K562 (cell line): ENCODE data around the gene CD276. TPM values are rescaled to one million over a fixed set of nuclear protein-coding genes. Genes with fewer than 3 reads are reported as not detected.

Experiments
- ATAC-seq: fragments of 200-7000 bp; cut with Tn5 transposase; 3 replicates; pipeline ENCODE4 v1.9.1; 2020; ENCODE audit warnings: moderate library complexity
- BruUV-seq: library from RNA; stranded (reverse); fragments of 400-500 nt; replicated peaks from 2 replicates; lab custom pipeline; 2021; lab: Mats Ljungman, UMichigan
- CTCF ChIA-PET: fragments of 300-600 bp; formaldehyde crosslinking; extraction: SDS; loops from one replicate; lab custom pipeline; 2021; ENCODE audit warnings: low intra/inter-chr PET ratio; lab: Yijun Ruan, JAX
- POLR2A ChIA-PET: fragments of 300-600, 350-650 bp; sonication (Branson Sonifier 250); formaldehyde crosslinking; extraction: SDS; loops from one replicate; lab custom pipeline; 2021; ENCODE audit warnings: antibody characterized with exemption, inconsistent platforms; lab: Yijun Ruan, JAX
- DNase-seq, 4 experiments: peaks; one replicate each; pipeline versions ENCODE4 v3.0.0 to v3.0.0-alpha.2; 2011 to 2018; ENCODE audit warnings: low spot score in 3 of 4, mixed read lengths in 3 of 4; ENCODE audit errors: extremely low read depth in 1 of 4
- FAIRE-seq: peaks from 2 replicates; lab custom pipeline; 2011; peaks lifted over from hg19 to GRCh38; lab: Jason Lieb, UNC
- H2AFZ ChIP-seq: 2 replicates; pipeline ENCODE4 v1.6.0; 2011; ENCODE audit warnings: low read depth, low read length, control low read depth, inconsistent platforms
- H3K27ac ChIP-seq: fragments of 200-600 bp; 3 replicates; pipeline ENCODE4 v1.8.0; 2011; ENCODE audit warnings: low read depth, mild to moderate bottlenecking, control low read depth, inconsistent platforms, low read length, moderate library complexity, mixed read lengths; ENCODE audit errors: extremely low read depth
- H3K27me3 ChIP-seq, 2 experiments: fragments of 300-600 bp in 1 of 2; 2 replicates in 1 of 2; 3 replicates in 1 of 2; pipeline versions ENCODE4 v1.6.0 to v1.8.0; 2011; ENCODE audit warnings: inconsistent platforms in 2 of 2, low read length in 2 of 2, mild to moderate bottlenecking in 1 of 2, mixed read lengths in 1 of 2, moderate library complexity in 1 of 2; ENCODE audit not compliant: control insufficient read depth in 2 of 2, insufficient read depth in 2 of 2
- H3K36me3 ChIP-seq: fragments of 300-600 bp; 3 replicates; pipeline ENCODE4 v1.8.0; 2011; ENCODE audit warnings: mild to moderate bottlenecking, low read length, inconsistent platforms; ENCODE audit not compliant: control insufficient read depth, insufficient read depth
- H3K4me1 ChIP-seq, 2 experiments: fragments of 200-600 bp in 1 of 2; replicated peaks in 1 of 2; 2 replicates in 1 of 2; 3 replicates in 1 of 2; pipeline versions ENCODE4 v1.5.1 to v1.8.0; 2011; ENCODE audit warnings: inconsistent platforms in 2 of 2, low read length in 2 of 2, mild to moderate bottlenecking in 1 of 2, mixed read lengths in 1 of 2, moderate library complexity in 1 of 2; ENCODE audit not compliant: control insufficient read depth in 2 of 2, insufficient read depth in 2 of 2
- H3K4me2 ChIP-seq: 2 replicates; pipeline ENCODE4 v1.6.1; 2011; ENCODE audit warnings: low read length, control low read depth, inconsistent platforms, mixed read lengths; ENCODE audit not compliant: insufficient read depth
- H3K4me3 ChIP-seq: fragments of 200-600 bp; sonication (generic), shearing (Covaris generic); 2 replicates; pipeline ENCODE4 v1.5.1; 2016; ENCODE audit warnings: control low read depth, inconsistent platforms
- H3K79me2 ChIP-seq: fragments of 200-600 bp; 3 replicates; pipeline ENCODE4 v1.8.0; 2011; ENCODE audit warnings: low read length, inconsistent platforms; ENCODE audit not compliant: control insufficient read depth, insufficient read depth
- H3K9ac ChIP-seq, 2 experiments: 2 replicates each; pipeline versions ENCODE4 v1.6.0 to v1.6.1; 2011; ENCODE audit warnings: low read depth in 2 of 2, low read length in 2 of 2, control low read depth in 1 of 2, inconsistent platforms in 1 of 2, mild to moderate bottlenecking in 1 of 2, mixed read lengths in 1 of 2; ENCODE audit not compliant: insufficient read depth in 1 of 2
- H3K9me1 ChIP-seq: one replicate; pipeline ENCODE4 v1.6.0; 2011; ENCODE audit warnings: inconsistent platforms, mild to moderate bottlenecking, low read length, moderate library complexity; ENCODE audit not compliant: control insufficient read depth, insufficient read depth
- H3K9me3 ChIP-seq: replicated peaks from 2 replicates; pipeline ENCODE4 v1.5.1; 2011; ENCODE audit warnings: low read depth, low read length, inconsistent platforms; ENCODE audit not compliant: control insufficient read depth, insufficient read depth
- H4K20me1 ChIP-seq: replicated peaks from 2 replicates; pipeline ENCODE4 v1.6.1; 2011; ENCODE audit warnings: low read length, inconsistent platforms, mixed read lengths; ENCODE audit not compliant: control insufficient read depth, insufficient read depth
- PBX2 ChIP-seq, 2 experiments: IDR thresholded peaks in 1 of 2; conservative IDR thresholded peaks in 1 of 2; 2 replicates each; pipeline ENCODE4 v1.6.1; 2016; ENCODE audit warnings: low read depth in 2 of 2, mild to moderate bottlenecking in 1 of 2, missing compliant biosample characterization in 1 of 2, missing genetic modification characterization in 1 of 2, moderate library complexity in 1 of 2
- SREBF1 ChIP-seq: fragments of 150-350 bp; IDR thresholded peaks from 2 replicates; pipeline ENCODE4 v1.6.1; 2014; ENCODE audit warnings: antibody characterized with exemption, low read depth, low read length, borderline replicate concordance
- WGBS: fragments of 100-300 bp; shearing (Covaris generic); methylation state at CpG from one replicate; pipeline ENCODE4 v1.1.6; 2016; ENCODE audit warnings: low coverage, mixed read lengths; ENCODE audit not compliant: insufficient coverage; ENCODE audit errors: missing lambda C conversion rate; 5-methylcytosine and 5-hydroxymethylcytosine counted together
- in situ Hi-C: fragments of 300-500 bp; cut with MboI; formaldehyde crosslinking; loops from 4 replicates; pipeline ENCODE4 v1.15.0; 2018; ENCODE audit warnings: inconsistent platforms, mixed read lengths
- intact Hi-C: fragments of 100-400 bp; cut with micrococcal nuclease; formaldehyde crosslinking; loops from 2 replicates; pipeline ENCODE4 v1.14.2; 2022
- polyA plus RNA-seq, 8 experiments: library from polyadenylated mRNA; depleted of rRNA in 4 of 8; stranded (reverse) in 5 of 8; unstranded in 3 of 8; fragments of >200 nt; fragmentation: Nextera tagmentation in 2 of 8; fragmentation: Illumina TruSeq in 1 of 8; extraction: Ambion mirVana in 2 of 8; extraction: Trizol in 1 of 8; gene quantifications; 2 replicates each; pipeline versions ENCODE4 v1.2.1 to v1.2.3, GENCODE V29; 2011 to 2014; ENCODE audit warnings: inconsistent platforms in 1 of 8, missing spikeins in 1 of 8
- total RNA-seq, 7 experiments: library from RNA; depleted of rRNA in 6 of 7; stranded (reverse); fragments of >200 nt in 6 of 7; fragmentation: Illumina TruSeq in 2 of 7; extraction: Trizol in 2 of 7; gene quantifications; 2 replicates each; pipeline versions ENCODE4 v1.2.1 to v1.2.3, GENCODE V29; 2011 to 2021; ENCODE audit warnings: low replicate concordance in 1 of 7

The CD276 gene
- total and polyA plus RNA-seq, 9 of the 15 experiments (the other 6 are each of a cell fraction or from before 2014, with no cell fraction given), result 0.11 to 3.6 (median 2.3) TPM

- H3K27me3 ChIP-seq, result no peaks in the 10 kb centered on the region; a peak in 2 of 5 replicates
- no peaks in the 10 kb centered on the region for H3K79me2 ChIP-seq
- no peak for DNase-seq
- H4K20me1 ChIP-seq, result no peaks in the 10 kb centered on the region
- no peak for FAIRE-seq
- H3K36me3 ChIP-seq, result no peaks in the 10 kb centered on the region
- CTCF ChIA-PET, result no interaction called here
- no peak for ATAC-seq
- H3K9ac ChIP-seq, result no peak overlapping the region
- H2AFZ ChIP-seq, result no peak overlapping the region
- H3K4me1 ChIP-seq, result no peaks in the 10 kb centered on the region
- no peak overlapping the region for H3K4me3 ChIP-seq
- TF ChIP-seq PBX2 (CRISPR knock-in tag; IDR thresholded peaks at IDR 0.05; ENCODE audit: low read depth) (no peak), PBX2 (tag; conservative IDR thresholded peaks at IDR 0.05; ENCODE audit: low read depth) (peak; percentile 44), SREBF1 (no peak)
- in situ Hi-C loops (no loop called here), intact Hi-C loops (no loop called here)
- no peaks in the 10 kb centered on the region for H3K9me3 ChIP-seq
- H3K27ac ChIP-seq, result no peak overlapping the region
- H3K9me1 ChIP-seq, result no peaks in the 10 kb centered on the region
- 0% methylated on average over 3 of the region's 3 CpGs for WGBS
- POLR2A ChIA-PET, result interaction anchor here (0.6 kb wide), 1 partner anchor 12 kb away, joined by 3 read pairs; no protein-coding TSS in a partner anchor
- no peak overlapping the region for H3K4me2 ChIP-seq
- BruUV-seq, result no TSS peak
Measured at GRCh38 chr15:73654659-73655058, 29.5 kb upstream of the CD276 start.
